Uterus (tissue), 4 donors: Measurements from ENCODE around the gene HAVCR1. TPM values are rescaled to one million over a fixed set of nuclear protein-coding genes. Genes with fewer than 3 reads are reported as not detected.
"Not testable (repeated sequence)": the region's sequence is repeated elsewhere in the genome, so short reads cannot be mapped to it uniquely, and the experiment has no call there.

Experiments used
- DNase-seq, 2 donors: peaks; one replicate each; pipeline ENCODE4 v3.0.0-alpha.2; 2019 to 2020
- H3K27ac ChIP-seq, 2 donors: fragments of 200-600 bp; sonication (generic); 1 replicate in 1 of 2; 2 replicates in 1 of 2; pipeline ENCODE4 v1.5.1; 2016 to 2018
- H3K27me3 ChIP-seq, 2 donors: fragments of 200-600 bp; sonication (generic); one replicate each; pipeline ENCODE4 v1.5.1; 2018 to 2019; ENCODE audit warnings: control low read depth in 1 of 2
- H3K36me3 ChIP-seq, 2 donors: fragments of 200-600 bp; sonication (generic); one replicate each; pipeline ENCODE4 v1.5.1; 2019; ENCODE audit warnings: control low read depth in 1 of 2
- H3K4me1 ChIP-seq, 2 donors: fragments of 200-600 bp; sonication (generic); one replicate each; pipeline ENCODE4 v1.5.1; 2018 to 2019; ENCODE audit warnings: control low read depth in 1 of 2
- H3K4me3 ChIP-seq, 2 donors: fragments of 200-600 bp; sonication (generic); 1 replicate in 1 of 2; 2 replicates in 1 of 2; pipeline ENCODE4 v1.5.1; 2018 to 2019; ENCODE audit warnings: mild to moderate bottlenecking in 1 of 2
- H3K9me3 ChIP-seq, 2 donors: fragments of 200-600 bp; sonication (generic); one replicate each; pipeline ENCODE4 v1.5.1; 2019; ENCODE audit warnings: control low read depth in 1 of 2
- POLR2A ChIP-seq, 2 donors: fragments of 450-650 bp; IDR thresholded peaks; one replicate each; pipeline ENCODE4 v1.6.1; 2016; ENCODE audit warnings: antibody characterized with exemption in 2 of 2, mild to moderate bottlenecking in 1 of 2, moderate library complexity in 1 of 2
- intact Hi-C: fragments of 100-400 bp; cut with DNase I; formaldehyde crosslinking; loops from one replicate; pipeline ENCODE4 v1.15.1; 2023; ENCODE audit warnings: low total_unique reads
- total RNA-seq, 4 donors: library from RNA; depleted of rRNA in 3 of 4; stranded (reverse); fragments of >200 nt in 3 of 4; gene quantifications; one replicate each; pipeline versions ENCODE4 v1.1.0 to v1.2.4, GENCODE V29; 2014 to 2023
- TF ChIP-seq, protein P1 (sequence below), 4 experiments: fragments of 200-600 bp in 2 of 4; fragments of 450-650 bp in 2 of 4; sonication (generic) in 2 of 4; IDR thresholded peaks; one replicate each; pipeline ENCODE4 v1.5.1; 2016 to 2019; ENCODE audit warnings: antibody characterized with exemption in 4 of 4, mild to moderate bottlenecking in 2 of 4, moderate library complexity in 1 of 4
- donor health status: DM: yes; HTN: yes; CAD: no.

HAVCR1 gene
- total RNA-seq, 4 donors from 2014 or later: 0.55 TPM; not detected in 3

DNA sequence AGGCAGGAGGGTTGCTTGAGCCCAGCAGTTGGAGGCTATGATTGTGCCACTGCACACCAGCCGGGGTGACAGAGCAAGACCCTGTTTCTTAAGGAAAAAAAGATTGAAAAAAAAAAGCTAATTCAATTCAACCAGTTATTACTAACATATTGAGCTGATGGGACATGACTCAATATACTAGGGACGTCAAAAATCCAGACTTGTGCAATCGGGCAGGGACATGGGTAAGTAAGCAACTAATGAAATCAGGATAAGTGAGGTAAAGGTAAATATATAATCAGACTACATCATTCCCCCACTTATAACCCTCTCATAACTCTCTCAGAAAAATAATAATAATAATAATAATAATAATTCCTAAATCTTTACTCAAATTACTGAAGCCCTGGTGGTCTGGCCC lies 975 bp upstream of the HAVCR1 start:
- Histone ChIP-seq H3K9me3 (no peaks in the 10 kb centered on the region), H3K4me1 (no peaks in the 10 kb centered on the region), H3K36me3 (no peaks in the 10 kb centered on the region), H3K4me3 (no peak overlapping the region), H3K27me3 (no peaks in the 10 kb centered on the region), H3K27ac (no peak overlapping the region)
- no peak for TF ChIP-seq POLR2A (IDR thresholded peaks at IDR 0.05)
- TF ChIP-seq, protein P1, sequence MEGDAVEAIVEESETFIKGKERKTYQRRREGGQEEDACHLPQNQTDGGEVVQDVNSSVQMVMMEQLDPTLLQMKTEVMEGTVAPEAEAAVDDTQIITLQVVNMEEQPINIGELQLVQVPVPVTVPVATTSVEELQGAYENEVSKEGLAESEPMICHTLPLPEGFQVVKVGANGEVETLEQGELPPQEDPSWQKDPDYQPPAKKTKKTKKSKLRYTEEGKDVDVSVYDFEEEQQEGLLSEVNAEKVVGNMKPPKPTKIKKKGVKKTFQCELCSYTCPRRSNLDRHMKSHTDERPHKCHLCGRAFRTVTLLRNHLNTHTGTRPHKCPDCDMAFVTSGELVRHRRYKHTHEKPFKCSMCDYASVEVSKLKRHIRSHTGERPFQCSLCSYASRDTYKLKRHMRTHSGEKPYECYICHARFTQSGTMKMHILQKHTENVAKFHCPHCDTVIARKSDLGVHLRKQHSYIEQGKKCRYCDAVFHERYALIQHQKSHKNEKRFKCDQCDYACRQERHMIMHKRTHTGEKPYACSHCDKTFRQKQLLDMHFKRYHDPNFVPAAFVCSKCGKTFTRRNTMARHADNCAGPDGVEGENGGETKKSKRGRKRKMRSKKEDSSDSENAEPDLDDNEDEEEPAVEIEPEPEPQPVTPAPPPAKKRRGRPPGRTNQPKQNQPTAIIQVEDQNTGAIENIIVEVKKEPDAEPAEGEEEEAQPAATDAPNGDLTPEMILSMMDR (IDR thresholded peaks at IDR 0.05): no peak
- intact Hi-C loops: no loop called here
- no peak for DNase-seq

DNA sequence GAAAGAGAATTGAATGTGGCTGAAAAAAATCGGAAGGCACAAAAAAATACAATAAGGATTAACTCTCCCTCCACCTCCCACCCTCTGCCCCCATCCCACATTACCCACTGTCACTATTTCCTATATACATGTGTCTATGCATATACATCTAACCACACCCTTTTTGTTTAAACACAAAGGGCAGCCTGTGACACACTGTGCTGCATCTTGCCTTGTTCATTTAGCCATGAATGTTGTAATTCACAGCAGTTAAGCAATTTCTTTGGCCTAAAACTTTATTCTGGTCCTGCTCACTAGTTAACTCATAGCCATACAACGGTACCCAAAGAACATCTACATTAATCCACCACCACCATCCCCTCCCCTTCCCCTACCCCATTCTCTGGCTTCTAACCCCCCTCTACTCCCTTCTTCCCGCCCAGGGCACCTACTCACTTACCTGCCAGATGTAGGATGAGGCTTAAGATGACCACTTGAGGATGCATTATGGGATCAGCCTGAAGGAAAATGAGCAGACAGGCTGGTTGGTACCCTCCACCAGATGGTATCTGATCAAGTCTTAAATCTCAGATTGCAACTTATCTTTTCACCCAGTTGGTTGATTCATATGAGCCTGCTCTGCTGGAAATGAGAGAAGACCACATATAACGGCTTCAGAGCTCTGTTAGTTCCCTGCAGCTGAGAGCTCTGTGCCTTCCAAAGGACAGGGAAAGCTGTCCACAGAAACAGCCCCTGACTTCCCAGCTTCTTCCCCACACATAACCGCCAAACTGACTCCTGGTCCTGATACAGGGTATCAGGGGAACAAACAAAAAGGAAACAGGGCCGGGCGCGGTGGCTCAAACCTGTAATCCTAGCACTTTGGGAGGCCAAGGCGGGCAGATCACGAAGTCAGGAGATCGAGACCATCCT lies 1.2 kb downstream of the HAVCR1 start:
- H3K27ac ChIP-seq: no peak overlapping the region
- no peaks in the 10 kb centered on the region for H3K36me3 ChIP-seq
- H3K4me1 ChIP-seq: no peaks in the 10 kb centered on the region
- DNase-seq: no peak
- no peaks in the 10 kb centered on the region for H3K27me3 ChIP-seq
- H3K9me3 ChIP-seq: no peaks in the 10 kb centered on the region
- intact Hi-C loops: no loop called here
- no peak overlapping the region for H3K4me3 ChIP-seq
- TF ChIP-seq, protein P1 (IDR thresholded peaks at IDR 0.05): no peak
- no peak for TF ChIP-seq POLR2A (IDR thresholded peaks at IDR 0.05)

DNA sequence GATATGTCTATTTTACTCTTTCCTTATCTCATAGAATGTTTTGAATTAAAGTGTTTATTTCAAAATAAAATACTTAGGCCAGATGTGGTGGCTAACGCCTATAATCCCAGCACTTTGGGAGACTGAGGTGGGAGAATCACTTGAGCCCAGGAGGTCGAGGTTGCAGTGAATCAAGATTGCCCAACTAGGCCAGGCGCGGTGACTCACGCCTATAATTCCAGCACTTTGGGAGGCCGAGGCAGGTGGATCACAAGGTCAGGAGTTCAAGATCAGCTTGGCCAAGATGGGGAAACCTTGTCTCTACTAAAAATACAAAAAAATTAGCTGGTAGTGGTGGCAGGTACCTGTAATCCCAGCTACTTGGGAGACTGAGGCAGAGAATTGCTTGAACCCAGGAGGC lies 2.1 kb downstream of the HAVCR1 start:
- H3K27me3 ChIP-seq, DNase-seq, H3K4me1 ChIP-seq, H3K36me3 ChIP-seq, H3K4me3 ChIP-seq, intact Hi-C loops, H3K9me3 ChIP-seq, H3K27ac ChIP-seq: not testable (repeated sequence)

DNA sequence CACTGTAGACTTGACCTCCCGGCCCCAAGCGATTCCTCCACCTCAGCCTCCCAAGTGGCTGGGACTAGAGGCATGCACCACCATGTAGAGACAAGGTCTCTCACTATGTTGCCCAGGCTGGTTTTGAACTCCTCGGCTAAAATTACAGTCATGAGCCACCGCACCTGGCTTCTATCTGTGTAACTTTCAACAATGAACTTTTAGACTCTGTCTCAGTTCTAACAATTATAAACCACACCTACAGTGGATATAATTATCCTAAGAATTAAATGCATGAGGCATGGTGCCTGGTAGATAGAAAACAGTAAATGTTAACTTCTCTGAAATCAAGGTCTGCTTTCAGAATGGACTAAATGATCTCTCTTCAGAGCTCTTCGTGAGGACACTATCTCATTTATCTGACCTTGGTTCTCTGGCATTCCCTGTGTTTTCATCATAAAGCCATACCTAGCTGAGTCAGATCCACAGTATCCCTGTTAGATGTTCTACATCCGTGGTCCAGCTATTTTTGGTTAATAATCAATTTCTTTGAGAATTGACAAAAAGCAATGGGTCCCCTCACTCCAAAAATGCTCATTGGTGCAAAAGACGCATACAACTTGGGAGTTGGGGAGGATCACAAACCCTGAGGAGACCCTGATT lies 7.2 kb downstream of the HAVCR1 start:
- no peak for TF ChIP-seq POLR2A (IDR thresholded peaks at IDR 0.05)
- TF ChIP-seq, protein P1 (IDR thresholded peaks at IDR 0.05): no peak
- Histone ChIP-seq H3K36me3 (no peaks in the 10 kb centered on the region), H3K27ac (no peak overlapping the region), H3K9me3 (no peaks in the 10 kb centered on the region), H3K4me3 (no peak overlapping the region), H3K27me3 (no peaks in the 10 kb centered on the region), H3K4me1 (no peaks in the 10 kb centered on the region)
- intact Hi-C loops: no loop called here
- no peak for DNase-seq

DNA sequence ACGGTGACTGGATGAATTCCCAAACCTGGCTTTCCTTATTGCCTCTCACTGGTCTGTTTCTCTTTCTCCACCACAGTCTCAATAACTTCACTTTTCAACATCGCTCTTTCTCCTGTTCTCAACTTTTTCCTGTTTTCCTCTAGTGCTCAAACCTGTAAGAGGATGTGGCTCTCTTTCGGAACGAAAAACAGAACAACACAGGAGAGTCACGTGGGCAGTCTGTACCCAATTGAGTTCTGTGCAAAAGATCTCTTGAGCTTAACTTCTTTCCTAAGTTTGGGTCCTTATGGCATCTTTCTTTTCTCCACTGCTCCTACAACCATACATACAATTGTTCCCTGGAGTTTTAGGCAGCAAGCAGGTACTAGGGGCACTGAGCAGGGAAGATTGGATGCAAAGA lies 8.9 kb downstream of the HAVCR1 start:
- TF ChIP-seq POLR2A (IDR thresholded peaks at IDR 0.05): no peak
- TF ChIP-seq, protein P1 (IDR thresholded peaks at IDR 0.05): no peak
- intact Hi-C loops: no loop called here
- H3K27ac ChIP-seq: no peak overlapping the region
- no peaks in the 10 kb centered on the region for H3K9me3 ChIP-seq
- no peak overlapping the region for H3K4me3 ChIP-seq
- H3K27me3 ChIP-seq: no peaks in the 10 kb centered on the region
- H3K36me3 ChIP-seq: no peaks in the 10 kb centered on the region
- no peak for DNase-seq
- no peaks in the 10 kb centered on the region for H3K4me1 ChIP-seq
